ENCODE results near the gene AGAP1.
"Not testable (repeated sequence)": the region's sequence is repeated elsewhere in the genome, so short reads cannot be mapped to it uniquely, and the experiment has no call there.

AGAP1 gene

GRCh38 chr2:235940330-235940729 is 446.5 kb downstream of the AGAP1 start:
- DNase-seq (ENCODE audit: low read depth, low spot score): no peak

GRCh38 chr2:235944591-235944990 is 450.7 kb downstream of the AGAP1 start:
- no peak for DNase-seq (ENCODE audit: low read depth, low spot score)

- DNase-seq (ENCODE audit: low read depth, low spot score): no peak
These were observed 451.8 kb downstream of the AGAP1 start for GRCh38 chr2:235945608-235946140.

GRCh38 chr2:235946590-235946989 is 452.7 kb downstream of the AGAP1 start:
- DNase-seq (ENCODE audit: low read depth, low spot score): no peak

GRCh38 chr2:235947055-235947454 is 453.2 kb downstream of the AGAP1 start:
- not testable (repeated sequence) for DNase-seq (ENCODE audit: low read depth, low spot score)

GRCh38 chr2:235949567-235950472 is 456.0 kb downstream of the AGAP1 start:
- no peak for DNase-seq (ENCODE audit: low read depth, low spot score)

GRCh38 chr2:235950473-235950809 is 456.6 kb downstream of the AGAP1 start:
- no peak for DNase-seq (ENCODE audit: low read depth, low spot score)

GRCh38 chr2:235951493-235951892 is 457.6 kb downstream of the AGAP1 start:
- no peak for DNase-seq (ENCODE audit: low read depth, low spot score)

GRCh38 chr2:235951982-235952381 is 458.1 kb downstream of the AGAP1 start:
- DNase-seq (ENCODE audit: low read depth, low spot score): no peak

GRCh38 chr2:235952714-235953113 is 458.9 kb downstream of the AGAP1 start:
- no peak for DNase-seq (ENCODE audit: low read depth, low spot score)

- no peak for DNase-seq (ENCODE audit: low read depth, low spot score)
These were observed 460.4 kb downstream of the AGAP1 start for GRCh38 chr2:235954281-235954680.

GRCh38 chr2:235954888-235955480 is 461.1 kb downstream of the AGAP1 start:
- no peak for DNase-seq (ENCODE audit: low read depth, low spot score)

- DNase-seq (ENCODE audit: low read depth, low spot score): no peak
These were observed 461.8 kb downstream of the AGAP1 start for GRCh38 chr2:235955664-235956063.

- no peak for DNase-seq (ENCODE audit: low read depth, low spot score)
These were observed 462.6 kb downstream of the AGAP1 start for GRCh38 chr2:235956281-235956970.

- DNase-seq (ENCODE audit: low read depth, low spot score): no peak
These were observed 463.4 kb downstream of the AGAP1 start for GRCh38 chr2:235957251-235957650.

GRCh38 chr2:235958221-235958930 is 464.5 kb downstream of the AGAP1 start:
- DNase-seq (ENCODE audit: low read depth, low spot score): no peak

GRCh38 chr2:235958931-235959410 is 465.1 kb downstream of the AGAP1 start:
- DNase-seq (ENCODE audit: low read depth, low spot score): no peak

- no peak for DNase-seq (ENCODE audit: low read depth, low spot score)
These were observed 466.3 kb downstream of the AGAP1 start for GRCh38 chr2:235960011-235960715.

- DNase-seq (ENCODE audit: low read depth, low spot score): no peak
These were observed 467.1 kb downstream of the AGAP1 start for GRCh38 chr2:235960716-235961640.

- no peak for DNase-seq (ENCODE audit: low read depth, low spot score)
These were observed 467.9 kb downstream of the AGAP1 start for GRCh38 chr2:235961711-235962110.
